NT2/D1 (cell line): Measurements from ENCODE around the gene RASGRP2.

Experiments used
- DNase-seq: peaks from one replicate; pipeline ENCODE4 v3.0.0-alpha.2; 2011; ENCODE audit warnings: low read depth, low spot score
- H3K27me3 ChIP-seq: 2 replicates; pipeline ENCODE4 v1.6.0; 2011; ENCODE audit warnings: mild to moderate bottlenecking; ENCODE audit not compliant: insufficient read length, insufficient read depth
- H3K36me3 ChIP-seq: 2 replicates; pipeline ENCODE4 v1.6.1; 2011; ENCODE audit warnings: mild to moderate bottlenecking, low read length, mixed read lengths; ENCODE audit not compliant: insufficient read depth, insufficient read length
- H3K4me1 ChIP-seq: 2 replicates; pipeline ENCODE4 v1.5.1; 2011; ENCODE audit not compliant: insufficient read depth, insufficient read length
- H3K4me3 ChIP-seq: 2 replicates; pipeline ENCODE4 v1.5.1; 2011; ENCODE audit warnings: low read depth; ENCODE audit not compliant: insufficient read length
- H3K9ac ChIP-seq: 2 replicates; pipeline ENCODE4 v1.6.0; 2011; ENCODE audit warnings: low read depth; ENCODE audit not compliant: insufficient read length
- H3K9me3 ChIP-seq: 2 replicates; pipeline ENCODE4 v1.5.1; 2011; ENCODE audit warnings: mild to moderate bottlenecking, low read length; ENCODE audit not compliant: insufficient read depth
- SUZ12 ChIP-seq: IDR thresholded peaks from 2 replicates; pipeline ENCODE4 v1.6.1; 2011; ENCODE audit not compliant: insufficient read length, insufficient read depth; ENCODE audit errors: extremely low read depth
- YY1 ChIP-seq: IDR thresholded peaks from 2 replicates; pipeline ENCODE4 v1.6.1; 2011; ENCODE audit not compliant: insufficient read length, insufficient read depth
- ZNF274 ChIP-seq: IDR thresholded peaks from 2 replicates; pipeline ENCODE4 v1.6.1; 2011; ENCODE audit warnings: mild to moderate bottlenecking, low read depth, low read length

Gene RASGRP2

DNA sequence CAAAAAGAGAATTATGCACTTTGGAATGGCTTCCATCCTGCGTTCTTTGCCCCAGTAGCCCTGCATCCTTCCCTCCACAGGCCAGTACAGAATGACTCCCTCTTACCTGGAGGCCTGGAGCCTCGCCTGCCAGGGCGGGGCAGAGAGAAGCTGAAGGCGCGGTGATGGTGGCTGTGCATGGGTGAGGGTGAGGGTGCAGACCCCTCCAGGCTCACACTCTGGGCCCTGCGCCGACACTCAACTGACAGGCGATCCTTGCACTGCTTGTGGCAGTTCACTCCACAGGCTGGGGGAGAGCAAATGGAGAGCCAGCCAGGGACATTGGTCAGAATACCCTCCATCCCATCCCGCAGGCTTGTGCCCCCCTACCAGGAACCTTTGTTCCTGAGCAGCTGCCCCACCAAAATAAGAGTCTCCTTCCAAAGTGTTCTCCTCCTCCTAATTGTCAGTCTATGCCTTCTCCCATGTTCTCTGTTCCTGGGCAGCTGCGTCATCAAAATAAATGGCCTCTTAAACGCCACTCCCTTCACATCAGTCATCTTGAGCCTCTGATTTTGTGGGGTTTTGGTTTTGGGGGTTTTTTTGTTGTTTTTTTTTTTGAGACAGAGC, 15.1 kb downstream of the RASGRP2 start:
- H3K36me3 ChIP-seq, result no peaks in the 10 kb centered on the region
- H3K9ac ChIP-seq, result no peak overlapping the region
- H3K9me3 ChIP-seq, result no peaks in the 10 kb centered on the region
- peaks cover 35% of the 10 kb centered on the region for H3K4me1 ChIP-seq
- TF ChIP-seq YY1 (no peak), SUZ12 (no peak)
- H3K4me3 ChIP-seq, result no peak overlapping the region
- DNase-seq, result no peak
- H3K27me3 ChIP-seq, result peaks cover 3% of the 10 kb centered on the region

DNA sequence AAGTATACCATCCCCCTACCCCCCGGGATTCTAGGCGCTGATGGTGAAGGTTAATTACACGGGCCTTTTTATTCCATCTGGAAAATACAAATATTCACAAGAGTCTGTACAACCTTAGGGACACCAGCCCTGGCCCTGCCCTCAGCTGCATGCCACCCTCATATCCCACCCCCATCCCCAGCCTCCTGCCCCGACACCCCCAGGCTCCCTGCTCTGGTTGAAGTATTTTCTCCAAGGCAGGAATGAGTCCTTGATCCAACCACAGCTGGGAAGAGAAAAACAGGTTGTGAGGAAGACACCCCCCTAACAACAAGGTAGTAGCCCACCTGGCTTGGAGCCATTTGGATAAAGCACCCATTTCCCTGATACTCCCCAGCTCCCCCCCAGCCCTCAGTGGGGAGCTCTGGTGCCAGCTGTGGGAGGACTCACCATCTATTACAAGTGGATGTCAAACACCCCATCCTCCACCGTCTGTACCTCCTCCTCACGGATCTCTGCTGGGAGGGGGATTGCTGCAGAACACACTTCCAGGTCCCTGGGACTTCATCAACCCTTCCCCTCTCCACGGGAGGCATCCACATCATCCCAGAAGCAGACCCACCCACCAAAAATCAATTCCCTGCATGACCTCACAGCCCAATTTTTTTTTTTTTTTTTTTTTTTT, 16.9 kb downstream of the RASGRP2 start:
- DNase-seq, result no peak
- TF ChIP-seq YY1, result no peak
- TF ChIP-seq ZNF274, result no peak
- no peak for TF ChIP-seq SUZ12
- Histone ChIP-seq H3K4me1 (peaks cover 37% of the 10 kb centered on the region), H3K36me3 (no peaks in the 10 kb centered on the region), H3K9ac (no peak overlapping the region), H3K4me3 (no peak overlapping the region), H3K9me3 (no peaks in the 10 kb centered on the region), H3K27me3 (peaks cover 9% of the 10 kb centered on the region)

DNA sequence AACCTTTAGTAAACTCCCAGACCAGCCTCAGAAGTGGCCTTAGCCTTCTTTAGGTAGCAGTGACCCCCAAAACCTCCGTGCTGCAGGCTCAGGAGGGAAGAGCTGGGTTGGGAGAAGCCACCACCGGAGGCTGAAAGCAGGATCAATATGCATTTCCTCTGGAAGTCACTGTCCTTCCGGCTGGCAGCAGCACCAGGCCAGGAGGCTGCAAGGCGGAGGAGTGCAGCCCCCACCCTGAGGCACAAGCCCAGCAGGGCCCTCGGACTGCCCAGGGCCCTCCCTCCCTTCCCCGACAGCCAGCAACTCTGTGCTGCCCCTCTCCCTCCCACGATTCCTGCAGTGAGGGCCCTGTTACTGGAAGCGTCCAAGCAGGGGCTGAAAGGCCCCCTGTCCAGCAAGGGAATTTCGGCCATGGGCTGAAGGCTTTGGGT, 17.7 kb downstream of the RASGRP2 start:
- H3K9ac ChIP-seq, result peak overlapping the region; percentile 51
- peaks cover 37% of the 10 kb centered on the region for H3K4me1 ChIP-seq
- H3K36me3 ChIP-seq, result no peaks in the 10 kb centered on the region
- H3K4me3 ChIP-seq, result no peak overlapping the region
- peaks cover 17% of the 10 kb centered on the region for H3K27me3 ChIP-seq
- TF ChIP-seq YY1 (no peak), SUZ12 (no peak), ZNF274 (no peak)
- no peak for DNase-seq
- H3K9me3 ChIP-seq, result no peaks in the 10 kb centered on the region

DNA sequence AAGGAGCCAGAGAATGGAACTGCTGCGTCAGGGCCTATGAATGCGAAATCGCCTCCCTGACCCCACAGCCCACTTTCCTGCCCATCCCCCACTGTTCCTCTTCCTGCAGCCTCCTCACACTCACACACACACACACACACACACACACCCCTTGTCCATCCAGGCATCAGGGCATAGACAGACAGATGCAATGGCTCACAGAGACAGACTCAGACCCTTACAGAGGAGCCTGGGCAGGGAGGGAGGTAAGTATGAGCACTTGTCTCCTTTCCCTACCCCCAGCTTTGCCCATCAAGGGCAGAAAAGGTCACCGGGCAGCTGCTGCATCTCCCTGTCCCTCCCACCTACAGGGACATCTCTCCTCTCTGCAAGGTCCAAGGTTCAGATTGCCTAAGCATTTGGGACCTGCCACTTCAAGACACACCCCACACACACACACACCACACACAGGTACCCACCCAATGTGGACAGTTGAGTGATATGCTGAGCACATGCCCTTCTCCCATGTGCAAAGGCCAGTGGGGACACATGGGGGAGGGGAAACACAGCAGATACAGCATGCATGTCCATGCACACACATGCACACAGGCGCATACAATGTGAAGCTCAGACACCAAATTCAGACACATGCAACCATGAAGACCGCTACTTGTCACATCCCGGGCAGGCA, 18.9 kb downstream of the RASGRP2 start:
- no peak overlapping the region for H3K9ac ChIP-seq
- H3K9me3 ChIP-seq, result no peaks in the 10 kb centered on the region
- TF ChIP-seq ZNF274, result no peak
- no peak for DNase-seq
- peaks cover 32% of the 10 kb centered on the region for H3K4me1 ChIP-seq
- H3K4me3 ChIP-seq, result no peak overlapping the region
- peaks cover 29% of the 10 kb centered on the region for H3K27me3 ChIP-seq
- H3K36me3 ChIP-seq, result no peaks in the 10 kb centered on the region

DNA sequence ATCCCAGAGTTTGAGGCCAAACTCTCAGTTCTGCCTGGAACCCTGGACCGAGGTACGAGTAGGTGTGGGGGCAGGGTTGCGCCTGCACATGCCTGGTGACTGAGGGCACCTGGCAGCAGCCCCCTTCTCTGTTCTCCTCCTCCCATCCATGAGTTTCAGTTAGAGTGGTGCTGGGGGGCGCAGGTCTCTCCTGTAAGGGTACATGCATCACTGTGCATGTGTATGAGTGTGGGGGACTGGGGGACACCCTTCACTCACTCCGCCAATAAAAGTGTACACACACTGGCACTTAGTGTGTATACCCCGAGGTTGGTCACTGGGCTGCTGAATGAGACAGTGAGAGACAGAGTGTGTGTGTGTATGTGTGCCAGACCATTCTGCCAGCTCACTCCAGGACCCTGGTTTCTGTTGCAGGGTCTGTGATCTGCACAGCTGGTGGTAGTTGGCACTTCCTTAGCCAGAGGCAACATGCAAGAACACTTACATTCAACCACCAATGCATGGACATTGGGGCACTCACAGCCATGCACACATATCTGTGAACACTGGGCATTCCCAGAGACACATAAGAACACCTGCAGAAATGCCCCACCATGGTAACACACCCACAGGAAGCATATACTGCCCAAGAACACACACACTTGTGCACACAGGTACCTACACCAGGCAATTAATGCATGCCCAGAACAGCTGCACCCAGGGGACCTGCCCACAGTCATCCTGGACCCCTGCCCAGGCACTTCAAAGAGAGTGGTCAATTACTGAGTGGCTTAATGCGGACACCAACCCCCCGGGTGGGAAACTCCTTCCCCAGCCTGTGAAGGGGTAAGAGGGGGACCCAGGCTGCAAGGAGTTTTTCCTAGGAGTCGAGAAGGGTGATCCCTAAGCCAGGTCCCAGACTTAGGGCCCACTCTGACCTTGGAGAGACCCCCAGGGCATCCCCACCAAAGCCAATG, 19.8 kb downstream of the RASGRP2 start:
- DNase-seq, result no peak
- no peaks in the 10 kb centered on the region for H3K36me3 ChIP-seq
- H3K4me3 ChIP-seq, result no peak overlapping the region

DNA sequence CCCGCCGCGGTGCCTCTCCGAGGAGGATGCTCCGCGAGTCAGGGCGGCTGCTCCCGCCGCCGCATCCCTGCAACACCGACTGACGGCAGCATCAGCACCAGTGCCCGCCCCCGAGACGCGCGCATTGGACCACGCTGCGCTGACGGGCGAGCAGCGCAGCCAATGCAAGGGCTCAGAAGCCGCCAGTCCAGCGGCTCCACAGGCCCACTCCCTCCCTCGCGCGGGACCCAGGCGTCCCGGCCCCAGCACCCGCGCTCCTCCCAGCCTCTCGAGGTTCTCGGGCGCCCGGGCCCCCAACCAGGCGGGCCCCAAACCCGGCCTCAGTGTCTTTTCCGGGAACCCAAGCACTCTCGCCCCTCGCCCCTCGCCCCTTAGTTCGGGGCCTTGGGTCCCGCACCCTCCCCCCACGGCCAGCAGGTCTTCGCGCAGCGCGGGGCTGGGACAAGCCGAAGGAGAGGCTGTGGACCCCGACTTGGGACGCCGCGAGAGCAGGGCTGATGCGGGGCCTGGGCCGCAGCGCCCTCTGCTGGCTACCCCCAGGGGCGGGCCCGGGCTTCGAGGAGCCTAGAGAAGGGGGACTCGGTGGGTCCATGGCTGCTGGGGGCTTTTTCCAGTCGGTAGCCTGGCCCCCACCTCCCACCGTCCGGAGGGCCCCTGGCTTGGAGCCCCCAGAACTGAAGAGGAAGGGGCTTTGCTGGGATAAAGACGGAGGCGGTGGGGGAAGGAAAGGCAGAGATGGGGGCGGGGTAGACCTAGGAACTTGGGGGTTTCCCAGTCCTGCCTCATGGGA, 20.6 kb downstream of the RASGRP2 start, which contains the start of gene NRXN2:
NRXN2 (minus strand) TSS at position 81 of the 790 bp plus-strand sequence. CDS start 9,498 bp downstream, outside the sequence.
- H3K36me3 ChIP-seq, result no peaks in the 10 kb centered on the region
- DNase-seq, result peak; percentile 84
- peak within 1 kb of the TSS; percentile 68 for H3K9ac ChIP-seq
- H3K27me3 ChIP-seq, result peaks cover 38% of the 10 kb centered on the region
- TF ChIP-seq YY1 (no peak), ZNF274 (no peak), SUZ12 (no peak)
- H3K4me3 ChIP-seq, result peak within 1 kb of the TSS; percentile 47
- H3K4me1 ChIP-seq, result peaks cover 27% of the 10 kb centered on the region
- H3K9me3 ChIP-seq, result no peaks in the 10 kb centered on the region

More for the DNA sequence above, 19.8 kb downstream of the RASGRP2 start:
- H3K9ac ChIP-seq, result peak overlapping the region; percentile 59
- no peaks in the 10 kb centered on the region for H3K9me3 ChIP-seq
- TF ChIP-seq ZNF274, result no peak
- no peak for TF ChIP-seq YY1
- no peak for TF ChIP-seq SUZ12
- H3K4me1 ChIP-seq, result peaks cover 31% of the 10 kb centered on the region
- peaks cover 36% of the 10 kb centered on the region for H3K27me3 ChIP-seq
